HepG2 (cell line): ENCODE results near the gene PNLDC1.

Experiments
- CTCF ChIP-seq: sonication (generic); formaldehyde crosslinking; IDR thresholded peaks from 2 replicates; pipeline ENCODE4 v1.5.0; 2020; ENCODE audit warnings: mild to moderate bottlenecking, missing genetic modification reagents, moderate library complexity
- FOXK2 ChIP-seq: fragments of 450-650 bp; IDR thresholded peaks from 2 replicates; pipeline ENCODE4 v1.6.1; 2016
- FOXM1 ChIP-seq: sonication (generic); formaldehyde crosslinking; IDR thresholded peaks from 2 replicates; pipeline ENCODE4 v1.5.0; 2020; ENCODE audit warnings: missing genetic modification reagents
- HDAC2 ChIP-seq: sonication (generic); formaldehyde crosslinking; IDR thresholded peaks from 2 replicates; pipeline ENCODE4 v1.4.0; 2020; ENCODE audit warnings: missing genetic modification reagents
- LRRFIP1 ChIP-seq: sonication (generic); formaldehyde crosslinking; conservative IDR thresholded peaks from 2 replicates; pipeline ENCODE4 v1.4.0; 2020; ENCODE audit warnings: missing genetic modification reagents
- PHF8 ChIP-seq: sonication (generic); formaldehyde crosslinking; IDR thresholded peaks from 2 replicates; pipeline ENCODE4 v1.5.0; 2020; ENCODE audit warnings: missing genetic modification reagents
- SIN3B ChIP-seq: fragments of 150-350 bp; IDR thresholded peaks from 2 replicates; pipeline ENCODE4 v1.6.1; 2014; ENCODE audit warnings: low read length
- TCF7 ChIP-seq: sonication (generic); IDR thresholded peaks from 2 replicates; pipeline ENCODE4 v1.6.1; 2016; ENCODE audit warnings: antibody characterized with exemption, low read depth
- ZBTB38 ChIP-seq: sonication (generic); formaldehyde crosslinking; IDR thresholded peaks from 2 replicates; pipeline ENCODE4 v1.5.1; 2020; ENCODE audit warnings: mild to moderate bottlenecking, missing genetic modification reagents
- ZFX ChIP-seq: sonication (generic); formaldehyde crosslinking; IDR thresholded peaks from 2 replicates; pipeline ENCODE4 v1.4.0; 2020; ENCODE audit warnings: mild to moderate bottlenecking, low read depth, missing genetic modification reagents, moderate library complexity
- ZNF788 ChIP-seq: sonication (generic); formaldehyde crosslinking; IDR thresholded peaks from 2 replicates; pipeline ENCODE4 v1.5.0; 2020; ENCODE audit warnings: mild to moderate bottlenecking, missing genetic modification reagents, borderline replicate concordance
- TF ChIP-seq, protein P1 (sequence below): sonication (generic); formaldehyde crosslinking; IDR thresholded peaks from 2 replicates; pipeline ENCODE4 v1.5.1; 2020; ENCODE audit warnings: mild to moderate bottlenecking, missing genetic modification reagents, borderline replicate concordance
- TF ChIP-seq, protein P2 (sequence below): sonication (generic); formaldehyde crosslinking; IDR thresholded peaks from 2 replicates; pipeline ENCODE4 v1.5.0; 2020; ENCODE audit warnings: missing genetic modification reagents

- TF ChIP-seq LRRFIP1 (CRISPR knock-in tag) (no peak), ZNF788 (CRISPR knock-in tag) (no peak), CTCF (CRISPR knock-in tag) (no peak), FOXK2 (no peak), PHF8 (CRISPR knock-in tag) (no peak), SIN3B (no peak), ZBTB38 (CRISPR knock-in tag) (no peak), HDAC2 (CRISPR knock-in tag) (no peak), ZFX (no peak), FOXM1 (CRISPR knock-in tag) (no peak), TCF7 (no peak)
- TF ChIP-seq, protein P1, sequence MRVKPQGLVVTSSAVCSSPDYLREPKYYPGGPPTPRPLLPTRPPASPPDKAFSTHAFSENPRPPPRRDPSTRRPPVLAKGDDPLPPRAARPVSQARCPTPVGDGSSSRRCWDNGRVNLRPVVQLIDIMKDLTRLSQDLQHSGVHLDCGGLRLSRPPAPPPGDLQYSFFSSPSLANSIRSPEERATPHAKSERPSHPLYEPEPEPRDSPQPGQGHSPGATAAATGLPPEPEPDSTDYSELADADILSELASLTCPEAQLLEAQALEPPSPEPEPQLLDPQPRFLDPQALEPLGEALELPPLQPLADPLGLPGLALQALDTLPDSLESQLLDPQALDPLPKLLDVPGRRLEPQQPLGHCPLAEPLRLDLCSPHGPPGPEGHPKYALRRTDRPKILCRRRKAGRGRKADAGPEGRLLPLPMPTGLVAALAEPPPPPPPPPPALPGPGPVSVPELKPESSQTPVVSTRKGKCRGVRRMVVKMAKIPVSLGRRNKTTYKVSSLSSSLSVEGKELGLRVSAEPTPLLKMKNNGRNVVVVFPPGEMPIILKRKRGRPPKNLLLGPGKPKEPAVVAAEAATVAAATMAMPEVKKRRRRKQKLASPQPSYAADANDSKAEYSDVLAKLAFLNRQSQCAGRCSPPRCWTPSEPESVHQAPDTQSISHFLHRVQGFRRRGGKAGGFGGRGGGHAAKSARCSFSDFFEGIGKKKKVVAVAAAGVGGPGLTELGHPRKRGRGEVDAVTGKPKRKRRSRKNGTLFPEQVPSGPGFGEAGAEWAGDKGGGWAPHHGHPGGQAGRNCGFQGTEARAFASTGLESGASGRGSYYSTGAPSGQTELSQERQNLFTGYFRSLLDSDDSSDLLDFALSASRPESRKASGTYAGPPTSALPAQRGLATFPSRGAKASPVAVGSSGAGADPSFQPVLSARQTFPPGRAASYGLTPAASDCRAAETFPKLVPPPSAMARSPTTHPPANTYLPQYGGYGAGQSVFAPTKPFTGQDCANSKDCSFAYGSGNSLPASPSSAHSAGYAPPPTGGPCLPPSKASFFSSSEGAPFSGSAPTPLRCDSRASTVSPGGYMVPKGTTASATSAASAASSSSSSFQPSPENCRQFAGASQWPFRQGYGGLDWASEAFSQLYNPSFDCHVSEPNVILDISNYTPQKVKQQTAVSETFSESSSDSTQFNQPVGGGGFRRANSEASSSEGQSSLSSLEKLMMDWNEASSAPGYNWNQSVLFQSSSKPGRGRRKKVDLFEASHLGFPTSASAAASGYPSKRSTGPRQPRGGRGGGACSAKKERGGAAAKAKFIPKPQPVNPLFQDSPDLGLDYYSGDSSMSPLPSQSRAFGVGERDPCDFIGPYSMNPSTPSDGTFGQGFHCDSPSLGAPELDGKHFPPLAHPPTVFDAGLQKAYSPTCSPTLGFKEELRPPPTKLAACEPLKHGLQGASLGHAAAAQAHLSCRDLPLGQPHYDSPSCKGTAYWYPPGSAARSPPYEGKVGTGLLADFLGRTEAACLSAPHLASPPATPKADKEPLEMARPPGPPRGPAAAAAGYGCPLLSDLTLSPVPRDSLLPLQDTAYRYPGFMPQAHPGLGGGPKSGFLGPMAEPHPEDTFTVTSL, result no peak
- TF ChIP-seq, protein P2, sequence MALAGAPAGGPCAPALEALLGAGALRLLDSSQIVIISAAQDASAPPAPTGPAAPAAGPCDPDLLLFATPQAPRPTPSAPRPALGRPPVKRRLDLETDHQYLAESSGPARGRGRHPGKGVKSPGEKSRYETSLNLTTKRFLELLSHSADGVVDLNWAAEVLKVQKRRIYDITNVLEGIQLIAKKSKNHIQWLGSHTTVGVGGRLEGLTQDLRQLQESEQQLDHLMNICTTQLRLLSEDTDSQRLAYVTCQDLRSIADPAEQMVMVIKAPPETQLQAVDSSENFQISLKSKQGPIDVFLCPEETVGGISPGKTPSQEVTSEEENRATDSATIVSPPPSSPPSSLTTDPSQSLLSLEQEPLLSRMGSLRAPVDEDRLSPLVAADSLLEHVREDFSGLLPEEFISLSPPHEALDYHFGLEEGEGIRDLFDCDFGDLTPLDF (CRISPR knock-in tag), result no peak
These were observed 65.3 kb downstream of the PNLDC1 start for GRCh38 chr6:159865226-159865920.
